Kidney epithelial cell (primary cell): ENCODE data around the gene CD63. TPM values are rescaled to one million over a fixed set of nuclear protein-coding genes. Genes with fewer than 3 reads are reported as not detected.

Source experiments
- DNase-seq: peaks from one replicate; pipeline ENCODE4 v3.0.0-alpha.2; 2010; ENCODE audit warnings: low read depth
- H3K27me3 ChIP-seq: 2 replicates; pipeline ENCODE4 v1.6.0; 2011; ENCODE audit warnings: low read length; ENCODE audit not compliant: control insufficient read depth, insufficient read depth
- H3K36me3 ChIP-seq: 2 replicates; pipeline ENCODE4 v1.5.1; 2011; ENCODE audit warnings: low read length; ENCODE audit not compliant: control insufficient read depth, insufficient read depth
- H3K4me3 ChIP-seq: 2 replicates; pipeline ENCODE4 v1.5.1; 2011; ENCODE audit warnings: low read depth, mild to moderate bottlenecking, control low read depth, low read length
- total RNA-seq: library from RNA; depleted of rRNA; stranded (reverse); fragments of >200 nt; gene quantifications from 2 replicates; pipeline ENCODE4 v1.2.3, GENCODE V29; 2015
- TF ChIP-seq, protein P1 (sequence below): IDR thresholded peaks from 2 replicates; pipeline ENCODE4 v1.5.1; 2011; ENCODE audit warnings: mild to moderate bottlenecking, moderate library complexity, low read length, control low read depth, inconsistent platforms; ENCODE audit not compliant: insufficient read depth, poor library complexity, severe bottlenecking

The CD63 gene
- total RNA-seq, 1 donor from 2014 or later: 1,149 TPM

GRCh38 chr12:55706568-55707218 lies 22.1 kb downstream of the CD63 start:
- no peak for DNase-seq
- H3K4me3 ChIP-seq: peak overlapping the region; percentile 48
- TF ChIP-seq, protein P1, sequence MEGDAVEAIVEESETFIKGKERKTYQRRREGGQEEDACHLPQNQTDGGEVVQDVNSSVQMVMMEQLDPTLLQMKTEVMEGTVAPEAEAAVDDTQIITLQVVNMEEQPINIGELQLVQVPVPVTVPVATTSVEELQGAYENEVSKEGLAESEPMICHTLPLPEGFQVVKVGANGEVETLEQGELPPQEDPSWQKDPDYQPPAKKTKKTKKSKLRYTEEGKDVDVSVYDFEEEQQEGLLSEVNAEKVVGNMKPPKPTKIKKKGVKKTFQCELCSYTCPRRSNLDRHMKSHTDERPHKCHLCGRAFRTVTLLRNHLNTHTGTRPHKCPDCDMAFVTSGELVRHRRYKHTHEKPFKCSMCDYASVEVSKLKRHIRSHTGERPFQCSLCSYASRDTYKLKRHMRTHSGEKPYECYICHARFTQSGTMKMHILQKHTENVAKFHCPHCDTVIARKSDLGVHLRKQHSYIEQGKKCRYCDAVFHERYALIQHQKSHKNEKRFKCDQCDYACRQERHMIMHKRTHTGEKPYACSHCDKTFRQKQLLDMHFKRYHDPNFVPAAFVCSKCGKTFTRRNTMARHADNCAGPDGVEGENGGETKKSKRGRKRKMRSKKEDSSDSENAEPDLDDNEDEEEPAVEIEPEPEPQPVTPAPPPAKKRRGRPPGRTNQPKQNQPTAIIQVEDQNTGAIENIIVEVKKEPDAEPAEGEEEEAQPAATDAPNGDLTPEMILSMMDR: no peak

DNA sequence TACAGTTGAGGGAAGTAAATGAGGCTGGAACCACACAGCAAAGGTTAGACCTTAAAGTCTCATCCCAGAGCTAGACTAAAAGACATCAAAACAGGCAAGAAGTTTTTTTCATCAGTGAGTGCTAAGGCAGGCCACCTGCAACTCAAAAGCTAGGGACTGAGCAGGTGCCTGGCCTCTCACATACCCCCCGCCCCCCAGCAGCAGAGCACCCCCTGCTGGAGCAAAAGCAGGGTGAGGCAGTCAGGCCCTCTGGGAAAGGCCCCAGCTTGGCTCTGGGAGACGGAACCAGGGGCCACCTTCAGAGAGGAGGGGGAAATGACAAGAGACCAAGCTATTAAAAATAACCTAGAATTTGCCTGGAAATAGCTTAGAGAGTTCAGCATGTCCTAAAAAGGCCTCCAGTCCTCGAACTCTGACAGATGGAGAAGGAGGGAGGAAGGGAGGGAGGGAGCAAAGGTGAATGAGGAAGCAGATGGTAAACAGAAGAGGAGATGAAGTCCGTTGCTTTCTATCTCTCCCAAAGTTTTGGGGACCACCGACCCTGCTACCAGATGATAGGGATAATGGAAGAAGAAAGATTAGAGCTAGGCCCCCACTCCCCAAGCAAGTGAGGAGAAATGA lies 22.9 kb downstream of the CD63 start:
- no peak for DNase-seq
- no peak overlapping the region for H3K4me3 ChIP-seq
- H3K27me3 ChIP-seq: peaks cover 6% of the 10 kb centered on the region
- H3K36me3 ChIP-seq: no peaks in the 10 kb centered on the region
- TF ChIP-seq, protein P1: peak; percentile 41

More at GRCh38 chr12:55706568-55707218, 22.1 kb downstream of the CD63 start:
- peaks cover 6% of the 10 kb centered on the region for H3K27me3 ChIP-seq
- no peaks in the 10 kb centered on the region for H3K36me3 ChIP-seq

GRCh38 chr12:55704824-55705718 lies 23.7 kb downstream of the CD63 start:
- Histone ChIP-seq H3K36me3 (no peaks in the 10 kb centered on the region), H3K4me3 (no peak overlapping the region), H3K27me3 (peaks cover 6% of the 10 kb centered on the region)
- TF ChIP-seq, protein P1: no peak
- no peak for DNase-seq

GRCh38 chr12:55703901-55704761 lies 24.7 kb downstream of the CD63 start:
- TF ChIP-seq, protein P1: no peak
- H3K36me3 ChIP-seq: no peaks in the 10 kb centered on the region
- no peak overlapping the region for H3K4me3 ChIP-seq
- DNase-seq: no peak
- peaks cover 3% of the 10 kb centered on the region for H3K27me3 ChIP-seq

DNA sequence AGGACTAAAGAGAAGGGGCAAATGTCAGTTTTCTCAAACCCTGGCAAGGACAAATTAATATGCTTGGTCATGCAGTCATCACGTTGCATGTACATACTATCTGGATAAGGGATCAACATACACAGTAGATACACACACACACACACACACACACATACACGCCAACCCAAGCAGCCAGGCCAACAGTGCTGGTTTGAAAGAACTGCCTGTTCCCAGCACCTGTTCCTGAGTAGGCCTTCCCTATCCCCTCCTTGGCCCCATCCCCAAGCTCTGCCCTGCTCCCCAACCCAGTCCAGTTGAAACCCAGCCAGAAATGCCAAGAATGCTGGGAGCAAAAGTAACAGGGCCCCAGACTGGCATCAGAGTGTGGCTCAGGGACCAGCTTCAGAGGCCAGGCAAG lies 25.5 kb downstream of the CD63 start:
- H3K4me3 ChIP-seq: no peak overlapping the region
- TF ChIP-seq, protein P1: no peak
- H3K36me3 ChIP-seq: no peaks in the 10 kb centered on the region
- DNase-seq: no peak
- peaks cover 3% of the 10 kb centered on the region for H3K27me3 ChIP-seq
